GM18502 (cell line): ENCODE results near the gene RBCK1.

Experiments used
- ATAC-seq: cut with Tn5 transposase; IDR thresholded peaks from one replicate; pipeline ENCODE4 v1.9.1; 2021; ENCODE audit warnings: mild to moderate bottlenecking; ENCODE audit not compliant: unreplicated experiment, poor library complexity

RBCK1 gene

GRCh38 chr20:415820-416322, 7.8 kb downstream of the RBCK1 start:
- ATAC-seq = no peak

GRCh38 chr20:416950-417800, 9.1 kb downstream of the RBCK1 start:
- no peak for ATAC-seq

- ATAC-seq = no peak
Measured at GRCh38 chr20:417801-418342, 9.8 kb downstream of the RBCK1 start.

- ATAC-seq = no peak
Measured at GRCh38 chr20:418858-419365, 10.8 kb downstream of the RBCK1 start.

GRCh38 chr20:419556-420165, 11.6 kb downstream of the RBCK1 start:
- ATAC-seq = no peak

- no peak for ATAC-seq
Measured at GRCh38 chr20:420166-420620, 12.1 kb downstream of the RBCK1 start.

- no peak for ATAC-seq
Measured at GRCh38 chr20:420721-421574, 12.8 kb downstream of the RBCK1 start.

GRCh38 chr20:421685-422250, 13.7 kb downstream of the RBCK1 start:
- no peak for ATAC-seq

- ATAC-seq = no peak
Measured at GRCh38 chr20:426566-426965, 18.5 kb downstream of the RBCK1 start.

- no peak for ATAC-seq
Measured at GRCh38 chr20:427401-427800, 19.3 kb downstream of the RBCK1 start.

GRCh38 chr20:427849-428657, 20.0 kb downstream of the RBCK1 start:
- no peak for ATAC-seq

GRCh38 chr20:428658-429200, 20.6 kb downstream of the RBCK1 start:
- no peak for ATAC-seq

- ATAC-seq = no peak
Measured at GRCh38 chr20:430091-430999, 22.2 kb downstream of the RBCK1 start.

- no peak for ATAC-seq
Measured at GRCh38 chr20:431012-431904, 23.2 kb downstream of the RBCK1 start.

GRCh38 chr20:432208-432607, 24.1 kb downstream of the RBCK1 start:
- ATAC-seq = no peak

- ATAC-seq = no peak
Measured at GRCh38 chr20:432677-433299, 24.7 kb downstream of the RBCK1 start.
